BJ (cell line): Measurements from ENCODE around the gene RFTN1. TPM values are rescaled to one million over a fixed set of nuclear protein-coding genes. Genes with fewer than 3 reads are reported as not detected.

Source experiments
- CTCF ChIA-PET: fragments of 350-600 bp; formaldehyde crosslinking; extraction: SDS; loops from one replicate; lab custom pipeline; 2021; ENCODE audit warnings: antibody characterized with exemption, inconsistent platforms; lab: Yijun Ruan, JAX
- POLR2A ChIA-PET: fragments of 300-600 bp; sonication (Branson Sonifier 250); formaldehyde crosslinking; extraction: SDS; loops from one replicate; lab custom pipeline; 2021; ENCODE audit warnings: antibody characterized with exemption; lab: Charles Lee
- DNase-seq: peaks from one replicate; pipeline ENCODE4 v3.0.0-alpha.2; 2011; ENCODE audit warnings: low read depth
- H3K27me3 ChIP-seq: 2 replicates; pipeline ENCODE4 v1.6.0; 2011; ENCODE audit warnings: low read length; ENCODE audit not compliant: control insufficient read depth, insufficient read depth
- H3K36me3 ChIP-seq: 2 replicates; pipeline ENCODE4 v1.5.1; 2011; ENCODE audit warnings: low read length; ENCODE audit not compliant: control insufficient read depth, insufficient read depth
- H3K4me3 ChIP-seq: 2 replicates; pipeline ENCODE4 v1.5.1; 2011; ENCODE audit warnings: low read depth, mild to moderate bottlenecking, control low read depth, low read length
- CTCF ChIP-seq: IDR thresholded peaks from 2 replicates; pipeline ENCODE4 v1.5.1; 2011; ENCODE audit warnings: low read depth, mild to moderate bottlenecking, control low read depth, inconsistent platforms, low read length, moderate library complexity; ENCODE audit not compliant: insufficient read depth
- polyA plus RNA-seq: library from polyadenylated mRNA; depleted of rRNA; stranded (reverse); fragments of >200 nt; gene quantifications from 2 replicates; pipeline ENCODE4 v1.2.3, GENCODE V29; 2011

The RFTN1 gene
- polyA plus RNA-seq, 1 experiment, result 49.0 TPM

GRCh38 chr3:16470590-16470989, 42.9 kb downstream of the RFTN1 start:
- ChIA-PET POLR2A (no interaction called here), CTCF (no interaction called here)
- Histone ChIP-seq H3K27me3 (no peaks in the 10 kb centered on the region), H3K36me3 (no peaks in the 10 kb centered on the region), H3K4me3 (no peak overlapping the region)
- TF ChIP-seq CTCF, result no peak
- DNase-seq, result no peak

- CTCF ChIA-PET, result no interaction called here
Observed at GRCh38 chr3:16468336-16469098, 45.0 kb downstream of the RFTN1 start.

GRCh38 chr3:16468002-16468335, 45.5 kb downstream of the RFTN1 start:
- ChIA-PET POLR2A (no interaction called here), CTCF (no interaction called here)
- no peaks in the 10 kb centered on the region for H3K36me3 ChIP-seq
- no peak for TF ChIP-seq CTCF
- no peak overlapping the region for H3K4me3 ChIP-seq
- H3K27me3 ChIP-seq, result no peaks in the 10 kb centered on the region
- no peak for DNase-seq

More at GRCh38 chr3:16468336-16469098, 45.0 kb downstream of the RFTN1 start:
- no peak for TF ChIP-seq CTCF
- POLR2A ChIA-PET, result no interaction called here
- Histone ChIP-seq H3K4me3 (no peak overlapping the region), H3K36me3 (no peaks in the 10 kb centered on the region), H3K27me3 (no peaks in the 10 kb centered on the region)
- no peak for DNase-seq

- no peak for TF ChIP-seq CTCF
- DNase-seq, result no peak
- CTCF ChIA-PET, result no interaction called here
- no peaks in the 10 kb centered on the region for H3K36me3 ChIP-seq
- H3K4me3 ChIP-seq, result no peak overlapping the region
- POLR2A ChIA-PET, result no interaction called here
- H3K27me3 ChIP-seq, result no peaks in the 10 kb centered on the region
Observed at GRCh38 chr3:16467393-16467792, 46.1 kb downstream of the RFTN1 start.

- POLR2A ChIA-PET, result no interaction called here
- H3K36me3 ChIP-seq, result no peaks in the 10 kb centered on the region
- no peak for TF ChIP-seq CTCF
- CTCF ChIA-PET, result no interaction called here
- H3K27me3 ChIP-seq, result no peaks in the 10 kb centered on the region
- no peak for DNase-seq
- H3K4me3 ChIP-seq, result no peak overlapping the region
Observed at GRCh38 chr3:16466822-16467221, 46.7 kb downstream of the RFTN1 start.
